ENCODE data around the gene TLE1. TPM values are rescaled to one million over a fixed set of nuclear protein-coding genes. Genes with fewer than 3 reads are reported as not detected.

The TLE1 gene
- total RNA-seq, 1 donor from 2014 or later, result 42.5 TPM

GRCh38 chr9:81717061-81717746 is 27.9 kb upstream of the TLE1 start:
- H3K4me3 Mint-ChIP-seq, result no peak overlapping the region
- no peak for DNase-seq (ENCODE audit: low read depth, low spot score)
- TF ChIP-seq CTCF (conservative IDR thresholded peaks at IDR 0.05), result no peak

GRCh38 chr9:81716409-81716808 is 27.1 kb upstream of the TLE1 start:
- Mint-ChIP-seq H3K4me3 (no peak overlapping the region), H3K27ac (ENCODE audit: unreplicated experiment) (no peak overlapping the region), H3K9me3 (no peaks in the 10 kb centered on the region), H3K27me3 (ENCODE audit: low read depth) (peaks cover 3% of the 10 kb centered on the region), H3K36me3 (ENCODE audit: low read depth) (no peaks in the 10 kb centered on the region), H3K4me1 (peaks cover 18% of the 10 kb centered on the region)
- no peak for DNase-seq (ENCODE audit: low read depth, low spot score)
- TF ChIP-seq CTCF (conservative IDR thresholded peaks at IDR 0.05), result no peak

More at GRCh38 chr9:81717061-81717746, 27.9 kb upstream of the TLE1 start:
- H3K9me3 Mint-ChIP-seq, result no peaks in the 10 kb centered on the region
- H3K27ac Mint-ChIP-seq (ENCODE audit: unreplicated experiment), result peak overlapping the region; percentile 3
- H3K27me3 Mint-ChIP-seq (ENCODE audit: low read depth), result peaks cover 3% of the 10 kb centered on the region
- peaks cover 18% of the 10 kb centered on the region for H3K4me1 Mint-ChIP-seq
- no peaks in the 10 kb centered on the region for H3K36me3 Mint-ChIP-seq (ENCODE audit: low read depth)

- Mint-ChIP-seq H3K27me3 (ENCODE audit: low read depth) (no peaks in the 10 kb centered on the region), H3K36me3 (ENCODE audit: low read depth) (peaks cover 3% of the 10 kb centered on the region), H3K4me3 (no peak overlapping the region), H3K9me3 (peaks cover 8% of the 10 kb centered on the region), H3K27ac (ENCODE audit: unreplicated experiment) (no peak overlapping the region), H3K4me1 (peaks cover 13% of the 10 kb centered on the region)
- TF ChIP-seq CTCF (conservative IDR thresholded peaks at IDR 0.05), result no peak
- DNase-seq (ENCODE audit: low read depth, low spot score), result no peak
Observed at GRCh38 chr9:81705578-81705977, 16.2 kb upstream of the TLE1 start.

GRCh38 chr9:81694541-81694940 is 5.2 kb upstream of the TLE1 start:
- no peak for TF ChIP-seq CTCF (conservative IDR thresholded peaks at IDR 0.05)
- H3K4me3 Mint-ChIP-seq, result no peak overlapping the region
- peaks cover 44% of the 10 kb centered on the region for H3K4me1 Mint-ChIP-seq
- no peaks in the 10 kb centered on the region for H3K9me3 Mint-ChIP-seq
- DNase-seq (ENCODE audit: low read depth, low spot score), result no peak
- no peaks in the 10 kb centered on the region for H3K36me3 Mint-ChIP-seq (ENCODE audit: low read depth)
- H3K27ac Mint-ChIP-seq (ENCODE audit: unreplicated experiment), result no peak overlapping the region
- peaks cover 42% of the 10 kb centered on the region for H3K27me3 Mint-ChIP-seq (ENCODE audit: low read depth)

DNA sequence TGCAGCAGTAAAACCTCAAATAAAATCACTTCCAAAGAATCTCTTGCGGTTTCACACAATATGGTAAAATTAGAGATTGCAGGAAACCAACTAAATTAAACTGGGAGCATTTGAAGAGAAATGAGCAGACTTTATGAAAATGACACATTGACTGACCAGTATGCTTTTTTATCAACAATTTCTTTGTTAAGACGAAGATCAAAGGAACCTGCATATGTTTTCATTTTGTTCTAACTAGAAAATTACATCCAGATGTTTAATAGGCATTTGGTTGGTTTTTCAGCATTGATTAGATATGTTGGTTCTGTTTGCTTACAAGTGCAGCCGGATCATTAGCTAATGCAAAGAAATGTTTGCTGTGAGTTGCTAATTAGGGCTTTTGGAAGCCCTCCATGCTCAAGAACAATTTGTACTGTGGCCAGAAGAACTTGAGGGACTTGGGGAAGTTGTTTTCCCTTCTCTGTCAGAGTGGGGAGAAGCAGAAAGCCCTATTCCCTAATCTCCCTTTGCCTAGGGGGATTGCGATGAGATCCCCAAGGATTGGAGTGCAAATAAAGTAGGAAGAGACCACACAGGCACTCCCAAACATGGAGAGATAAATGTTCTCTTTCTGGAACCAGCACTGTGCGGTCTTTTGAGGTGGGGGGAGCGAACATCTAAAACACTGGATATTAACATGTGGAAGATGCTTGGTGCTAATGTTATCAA is 4.5 kb upstream of the TLE1 start:
- Mint-ChIP-seq H3K4me1 (peaks cover 37% of the 10 kb centered on the region), H3K4me3 (no peak overlapping the region), H3K27me3 (ENCODE audit: low read depth) (peaks cover 44% of the 10 kb centered on the region), H3K36me3 (ENCODE audit: low read depth) (no peaks in the 10 kb centered on the region), H3K9me3 (no peaks in the 10 kb centered on the region), H3K27ac (ENCODE audit: unreplicated experiment) (no peak overlapping the region)
- TF ChIP-seq CTCF (conservative IDR thresholded peaks at IDR 0.05), result no peak
- no peak for DNase-seq (ENCODE audit: low read depth, low spot score)

Measured in neural crest cell (in vitro differentiated cells).